ENCODE results near the gene AHDC1. TPM values are rescaled to one million over a fixed set of nuclear protein-coding genes. Genes with fewer than 3 reads are reported as not detected.

AHDC1 gene
- total and polyA plus RNA-seq, 2 donors (not counting 3 experiments of a cell fraction or from before 2014, with no cell fraction given): 7.0 to 32.1 TPM

GRCh38 chr1:27638805-27639204 lies 34.9 kb upstream of the AHDC1 start:
- BruUV-seq (replicated peaks): no TSS peak
- Histone ChIP-seq H3K27ac (ENCODE audit: insufficient read depth, low read depth, low read length) (no peak overlapping the region), H3K4me1 (ENCODE audit: control insufficient read depth, extremely low read depth, insufficient read depth, low read length) (peaks cover 10% of the 10 kb centered on the region), H2AFZ (ENCODE audit: low read depth, low read length) (no peak overlapping the region), H3K27me3 (ENCODE audit: control insufficient read depth in 2 of 2, insufficient read depth in 2 of 2, low read length in 2 of 2) (no peaks in the 10 kb centered on the region), H3K4me2 (ENCODE audit: insufficient read depth, low read length) (no peak overlapping the region), H3K9me1 (replicated peaks; ENCODE audit: control insufficient read depth, extremely low read depth, insufficient read depth, low read length) (no peaks in the 10 kb centered on the region), H4K20me1 (replicated peaks; ENCODE audit: control insufficient read depth, extremely low read depth, insufficient read depth, low read length) (no peaks in the 10 kb centered on the region), H3K4me3 (replicated peaks in 1 of 3; ENCODE audit: insufficient read depth in 1 of 3, low read depth in 1 of 3, low read length in 3 of 3) (no peak overlapping the region), H3K79me2 (ENCODE audit: control insufficient read depth, insufficient read depth, low read length) (no peaks in the 10 kb centered on the region), H3K9ac (replicated peaks; ENCODE audit: extremely low read depth, insufficient read depth, low read length) (no peak overlapping the region), H3K36me3 (ENCODE audit: control insufficient read depth in 2 of 2, extremely low read depth in 1 of 2, insufficient read depth in 2 of 2, low read length in 2 of 2) (no peaks in the 10 kb centered on the region), H3K9me3 (replicated peaks; ENCODE audit: control insufficient read depth, insufficient read depth, low read length) (no peaks in the 10 kb centered on the region)
- CTCF ChIA-PET: interaction anchor here (0.7 to 1.2 kb wide), 4 partner anchors 9 to 27 kb away, joined by 3 to 4 read pairs (median 4); no protein-coding TSS in a partner anchor
- POLR2A ChIA-PET: no interaction called here
- intact Hi-C loops (cut with micrococcal nuclease) (no loop called here), dilution Hi-C loops (cut with MboI; ENCODE audit: extremely low pct_ligation_motif_present, low sequenced_read_pairs) (no loop called here)
- TF ChIP-seq POLR2A (IDR thresholded peaks at IDR 0.05; ENCODE audit: low read depth, low read length): no peak
- no peak for TF ChIP-seq EZH2 (IDR thresholded peaks at IDR 0.05; ENCODE audit: borderline replicate concordance, low read depth, low read length, severe bottlenecking)
- TF ChIP-seq GATA2 (IDR thresholded peaks at IDR 0.05; ENCODE audit: insufficient read depth, insufficient read length, low read depth, low read length): no peak
- no peak for TF ChIP-seq MYC (IDR thresholded peaks at IDR 0.05; ENCODE audit: low read depth, low read length)
- no peak for TF ChIP-seq POLR2AphosphoS5 (IDR thresholded peaks at IDR 0.05; ENCODE audit: insufficient read depth, low read depth, low read length)
- TF ChIP-seq MAX (IDR thresholded peaks at IDR 0.05; ENCODE audit: insufficient read depth, insufficient read length): no peak
- TF ChIP-seq CTCF (IDR thresholded peaks at IDR 0.05; ENCODE audit: extremely low read depth in 1 of 2, insufficient read depth in 1 of 2, low read depth in 1 of 2, low read length in 2 of 2): no peak
- no peak for TF ChIP-seq JUN (IDR thresholded peaks at IDR 0.05; ENCODE audit: borderline replicate concordance, insufficient read depth, insufficient read length, low read depth)
- TF ChIP-seq FOS (IDR thresholded peaks at IDR 0.05; ENCODE audit: borderline replicate concordance, insufficient read depth, low read length): no peak
- no peak for FAIRE-seq
- no peak for DNase-seq (ENCODE audit: low read depth, low spot score)
